MCF 10A (cell line): Measurements from ENCODE around the gene ADARB2. TPM values are rescaled to one million over a fixed set of nuclear protein-coding genes. Genes with fewer than 3 reads are reported as not detected.

ENCODE experiments used
- BruUV-seq: library from RNA; stranded (reverse); fragments of 400-500 nt; replicated peaks from 2 replicates; lab custom pipeline; 2021; lab: Mats Ljungman, UMichigan
- CTCF ChIA-PET: fragments of 300-600 bp; sonication (Branson Sonifier 250); formaldehyde crosslinking; extraction: SDS; loops from one replicate; lab custom pipeline; 2021; ENCODE audit warnings: antibody characterized with exemption, inconsistent platforms; lab: Yijun Ruan, JAX
- POLR2A ChIA-PET: fragments of 300-600, 350-650 bp; sonication (Branson Sonifier 250); formaldehyde crosslinking; extraction: SDS; loops from one replicate; lab custom pipeline; 2020; ENCODE audit warnings: antibody characterized with exemption, inconsistent platforms; lab: Yijun Ruan, JAX
- DNase-seq: peaks from one replicate; pipeline ENCODE4 v3.0.0-alpha.2; 2018; ENCODE audit not compliant: unreplicated experiment
- H3K27ac Mint-ChIP-seq: one replicate; pipeline ENCODE4 v1.8.0; 2022; ENCODE audit warnings: mild to moderate bottlenecking, low read depth, mixed read lengths; ENCODE audit not compliant: unreplicated experiment
- H3K27me3 Mint-ChIP-seq: one replicate; pipeline ENCODE4 v1.8.0; 2022; ENCODE audit warnings: mixed read lengths; ENCODE audit not compliant: insufficient read depth, unreplicated experiment
- H3K36me3 Mint-ChIP-seq: one replicate; pipeline ENCODE4 v1.8.0; 2022; ENCODE audit warnings: mild to moderate bottlenecking, moderate library complexity, mixed read lengths; ENCODE audit not compliant: insufficient read depth, unreplicated experiment
- H3K4me1 Mint-ChIP-seq: one replicate; pipeline ENCODE4 v1.8.0; 2022; ENCODE audit warnings: mixed read lengths; ENCODE audit not compliant: insufficient read depth, unreplicated experiment
- H3K4me3 Mint-ChIP-seq: one replicate; pipeline ENCODE4 v1.8.0; 2022; ENCODE audit warnings: mild to moderate bottlenecking, moderate library complexity, mixed read lengths; ENCODE audit not compliant: unreplicated experiment
- H3K9me3 Mint-ChIP-seq: one replicate; pipeline ENCODE4 v1.8.0; 2022; ENCODE audit warnings: mixed read lengths; ENCODE audit not compliant: unreplicated experiment
- CTCF ChIP-seq: fragments of 200-600 bp; IDR thresholded peaks from one replicate; pipeline ENCODE4 v1.8.0; 2022; ENCODE audit warnings: antibody characterized with exemption, mild to moderate bottlenecking; ENCODE audit not compliant: unreplicated experiment
- intact Hi-C: fragments of 100-400 bp; cut with micrococcal nuclease; formaldehyde crosslinking; loops from 2 replicates; pipeline ENCODE4 v1.14.1; 2022
- total RNA-seq: library from RNA; stranded (reverse); gene quantifications from 2 replicates; pipeline ENCODE4 v1.2.3, GENCODE V29; 2022

Gene ADARB2
- total RNA-seq, 1 experiment from 2014 or later: 0.96 TPM

- no TSS peak for BruUV-seq
- POLR2A ChIA-PET: no interaction called here
- no peaks in the 10 kb centered on the region for H3K27me3 Mint-ChIP-seq
- TF ChIP-seq CTCF: no peak
- no peak for DNase-seq
- intact Hi-C loops: no loop called here
- CTCF ChIA-PET: no interaction called here
- no peak overlapping the region for H3K4me3 Mint-ChIP-seq
- H3K27ac Mint-ChIP-seq: no peak overlapping the region
- H3K9me3 Mint-ChIP-seq: no peaks in the 10 kb centered on the region
- no peaks in the 10 kb centered on the region for H3K4me1 Mint-ChIP-seq
- no peaks in the 10 kb centered on the region for H3K36me3 Mint-ChIP-seq
Measured at GRCh38 chr10:1491901-1492300, 245.4 kb downstream of the ADARB2 start.

- no peak for TF ChIP-seq CTCF
- no peaks in the 10 kb centered on the region for H3K36me3 Mint-ChIP-seq
- BruUV-seq: no TSS peak
- no peaks in the 10 kb centered on the region for H3K4me1 Mint-ChIP-seq
- H3K9me3 Mint-ChIP-seq: no peaks in the 10 kb centered on the region
- ChIA-PET CTCF (no interaction called here), POLR2A (no interaction called here)
- H3K27ac Mint-ChIP-seq: no peak overlapping the region
- DNase-seq: no peak
- intact Hi-C loops: no loop called here
- H3K4me3 Mint-ChIP-seq: no peak overlapping the region
- H3K27me3 Mint-ChIP-seq: no peaks in the 10 kb centered on the region
Measured at GRCh38 chr10:1489801-1490200, 247.5 kb downstream of the ADARB2 start.

- POLR2A ChIA-PET: interaction anchor here (0.7 kb wide), 1 partner anchor 34 kb away, joined by 5 read pairs; no protein-coding TSS in a partner anchor
- Mint-ChIP-seq H3K4me1 (no peaks in the 10 kb centered on the region), H3K36me3 (no peaks in the 10 kb centered on the region), H3K9me3 (no peaks in the 10 kb centered on the region), H3K27ac (no peak overlapping the region), H3K4me3 (no peak overlapping the region), H3K27me3 (no peaks in the 10 kb centered on the region)
- BruUV-seq: no TSS peak
- DNase-seq: no peak
- intact Hi-C loops: no loop called here
- no peak for TF ChIP-seq CTCF
- CTCF ChIA-PET: no interaction called here
Measured at GRCh38 chr10:1488970-1489548, 248.3 kb downstream of the ADARB2 start.

- intact Hi-C loops: no loop called here
- POLR2A ChIA-PET: no interaction called here
- no peak overlapping the region for H3K27ac Mint-ChIP-seq
- H3K4me1 Mint-ChIP-seq: peaks cover 4% of the 10 kb centered on the region
- H3K4me3 Mint-ChIP-seq: no peak overlapping the region
- no TSS peak for BruUV-seq
- no peaks in the 10 kb centered on the region for H3K36me3 Mint-ChIP-seq
- no peak for TF ChIP-seq CTCF
- no peak for DNase-seq
- CTCF ChIA-PET: interaction anchor here (0.5 kb wide), 1 partner anchor 97 kb away, joined by 3 read pairs; no protein-coding TSS in a partner anchor
- H3K9me3 Mint-ChIP-seq: no peaks in the 10 kb centered on the region
- peaks cover 7% of the 10 kb centered on the region for H3K27me3 Mint-ChIP-seq
Measured at GRCh38 chr10:1486841-1487687, 250.3 kb downstream of the ADARB2 start.
